Measurements from ENCODE around the gene ZBTB6.

DNA sequence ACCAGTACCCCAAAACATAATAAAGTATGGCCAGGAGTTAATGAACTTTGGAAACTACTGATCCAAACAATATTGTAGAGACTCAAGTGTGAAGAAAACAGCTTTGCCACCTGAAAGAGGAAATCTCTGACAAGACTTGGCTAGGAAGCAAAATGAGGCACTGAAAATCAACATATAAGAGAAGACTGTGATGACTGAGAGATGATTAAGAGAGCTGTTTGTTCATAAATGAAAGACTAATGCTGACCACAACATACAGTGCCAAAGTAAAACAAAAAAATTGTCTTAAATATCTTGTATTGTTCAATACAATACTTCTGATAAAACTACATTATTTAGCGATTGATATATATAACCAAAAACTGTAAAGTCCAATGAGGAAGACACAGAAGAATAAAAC is 15.2 kb downstream of the ZBTB6 start:
- no peak for TF ChIP-seq POLR2A (IDR thresholded peaks at IDR 0.05)
- TF ChIP-seq, protein P1, sequence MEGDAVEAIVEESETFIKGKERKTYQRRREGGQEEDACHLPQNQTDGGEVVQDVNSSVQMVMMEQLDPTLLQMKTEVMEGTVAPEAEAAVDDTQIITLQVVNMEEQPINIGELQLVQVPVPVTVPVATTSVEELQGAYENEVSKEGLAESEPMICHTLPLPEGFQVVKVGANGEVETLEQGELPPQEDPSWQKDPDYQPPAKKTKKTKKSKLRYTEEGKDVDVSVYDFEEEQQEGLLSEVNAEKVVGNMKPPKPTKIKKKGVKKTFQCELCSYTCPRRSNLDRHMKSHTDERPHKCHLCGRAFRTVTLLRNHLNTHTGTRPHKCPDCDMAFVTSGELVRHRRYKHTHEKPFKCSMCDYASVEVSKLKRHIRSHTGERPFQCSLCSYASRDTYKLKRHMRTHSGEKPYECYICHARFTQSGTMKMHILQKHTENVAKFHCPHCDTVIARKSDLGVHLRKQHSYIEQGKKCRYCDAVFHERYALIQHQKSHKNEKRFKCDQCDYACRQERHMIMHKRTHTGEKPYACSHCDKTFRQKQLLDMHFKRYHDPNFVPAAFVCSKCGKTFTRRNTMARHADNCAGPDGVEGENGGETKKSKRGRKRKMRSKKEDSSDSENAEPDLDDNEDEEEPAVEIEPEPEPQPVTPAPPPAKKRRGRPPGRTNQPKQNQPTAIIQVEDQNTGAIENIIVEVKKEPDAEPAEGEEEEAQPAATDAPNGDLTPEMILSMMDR (IDR thresholded peaks at IDR 0.05), result no peak
- TF ChIP-seq POLR2AphosphoS5 (IDR thresholded peaks at IDR 0.05), result no peak

Data from breast epithelium (tissue), 3 donors.